ENCODE results near the gene AGO1. TPM values are rescaled to one million over a fixed set of nuclear protein-coding genes. Genes with fewer than 3 reads are reported as not detected.

The AGO1 gene
- total and polyA plus RNA-seq, 2 of the 8 experiments (the other 6 are each of a cell fraction or from before 2014, with no cell fraction given): 15.1 to 73.7 TPM

DNA sequence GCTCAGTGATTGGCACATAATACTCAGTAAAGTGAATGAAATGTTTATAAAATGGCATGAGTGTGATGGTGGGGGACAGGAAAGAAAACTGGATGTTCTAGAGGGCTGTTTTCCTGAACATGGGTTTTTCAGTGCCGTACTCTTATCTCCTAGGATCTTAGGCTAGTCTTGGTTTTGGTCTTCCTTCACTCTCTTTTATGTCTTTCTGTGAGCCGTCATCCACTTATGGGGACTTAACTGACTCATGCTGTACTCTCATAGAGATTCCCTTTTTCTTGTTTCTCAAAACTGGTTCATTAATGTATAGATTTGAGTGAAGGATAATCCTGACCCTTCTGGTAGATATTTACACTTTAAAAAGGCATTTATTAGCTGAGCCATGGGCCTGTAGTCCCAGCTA, 64.5 kb downstream of the AGO1 start:
- H3K27me3 ChIP-seq (replicated peaks in 1 of 4; ENCODE audit: control insufficient read depth in 3 of 4, extremely low read depth in 1 of 4, insufficient read depth in 3 of 4, low read length in 3 of 4): no peaks in the 10 kb centered on the region
- no peak overlapping the region for H3K4me3 ChIP-seq (ENCODE audit: extremely low read depth in 1 of 4, insufficient read depth in 2 of 4, low read depth in 3 of 4, low read length in 4 of 4)
- no peaks in the 10 kb centered on the region; a peak in 1 of 8 replicates for H3K36me3 ChIP-seq (ENCODE audit: control insufficient read depth in 2 of 4, insufficient read depth in 4 of 4, low read length in 3 of 4)
- H3K27ac ChIP-seq (ENCODE audit: low read depth, low read length): no peak overlapping the region
- H3K23me2 ChIP-seq (ENCODE audit: low read depth, low read length): no peaks in the 10 kb centered on the region
- no peak overlapping the region for H3K56ac ChIP-seq (replicated peaks; ENCODE audit: insufficient read length, low read depth, low read length)
- H2AK5ac ChIP-seq (ENCODE audit: low read depth, low read length): no peak overlapping the region
- peaks cover 4% of the 10 kb centered on the region for H3K79me1 ChIP-seq (ENCODE audit: low read depth, low read length)
- no peak overlapping the region for H3K18ac ChIP-seq (ENCODE audit: extremely low read depth, low read length)
- no peaks in the 10 kb centered on the region for H4K20me1 ChIP-seq (replicated peaks in 1 of 2; ENCODE audit: control insufficient read depth in 1 of 2, insufficient read depth in 2 of 2, low read length in 2 of 2)
- H2BK12ac ChIP-seq (ENCODE audit: low read depth, low read length): no peak overlapping the region
- H3K14ac ChIP-seq (ENCODE audit: insufficient read length): no peak overlapping the region
- H2BK20ac ChIP-seq (ENCODE audit: low read length): no peak overlapping the region
- no peak overlapping the region for H3K4me2 ChIP-seq (ENCODE audit: insufficient read depth in 1 of 2, low read depth in 2 of 2, low read length in 2 of 2)
- DNase-seq (ENCODE audit: low read depth in 1 of 2, low spot score in 2 of 2) (no peak), FAIRE-seq (no peak)
- no peak overlapping the region for H4K8ac ChIP-seq (ENCODE audit: extremely low read depth, insufficient read depth, low read length)
- TF ChIP-seq CHD2 (IDR thresholded peaks at IDR 0.05; ENCODE audit: low read length) (no peak), CREB1 (IDR thresholded peaks at IDR 0.05) (no peak), KDM5A (IDR thresholded peaks at IDR 0.05; ENCODE audit: low read length) (no peak), KDM1A (IDR thresholded peaks at IDR 0.05; ENCODE audit: borderline replicate concordance, low read length) (no peak), SP2 (IDR thresholded peaks at IDR 0.05; ENCODE audit: low read length) (no peak), FOSL1 (IDR thresholded peaks at IDR 0.05; ENCODE audit: insufficient read depth, low read depth, low read length) (no peak)
- peaks cover 0 to 31% of the 10 kb centered on the region in 2 experiments; a peak in 2 of 4 replicates for H3K79me2 ChIP-seq (ENCODE audit: control insufficient read depth in 1 of 2, insufficient read depth in 2 of 2, low read length in 2 of 2)
- H3K4ac ChIP-seq (replicated peaks; ENCODE audit: insufficient read length, low read depth, low read length): no peak overlapping the region
- H2BK5ac ChIP-seq (ENCODE audit: low read depth, low read length): no peak overlapping the region
- no peak overlapping the region for H2BK15ac ChIP-seq (ENCODE audit: low read length)
- ChIA-PET POLR2A (ENCODE audit: partially characterized antibody) (no interaction called here), CTCF (ENCODE audit: partially characterized antibody) (no interaction called here)
- no peaks in the 10 kb centered on the region for H3K9me3 ChIP-seq (ENCODE audit: insufficient read depth in 2 of 2, low read depth in 1 of 2, low read length in 1 of 2)
- H3K23ac ChIP-seq (ENCODE audit: insufficient read length): no peak overlapping the region
- WGBS, 2 experiments (ENCODE audit: extremely low coverage in 1 of 2, insufficient coverage in 1 of 2, insufficient read length in 1 of 2, insufficient replicate concordance in 2 of 2, low coverage in 1 of 2, low lambda C conversion rate in 2 of 2, missing lambda C conversion rate in 1 of 2): 81% methylated on average over 2 of the region's 2 CpGs; no CpG with 5 or more reads in 1 of the 2 experiments
- no peak overlapping the region for H4K91ac ChIP-seq (replicated peaks; ENCODE audit: insufficient read length, low read length)
- H3K4me1 ChIP-seq (replicated peaks in 1 of 4; ENCODE audit: control insufficient read depth in 3 of 4, insufficient read depth in 4 of 4, low read length in 3 of 4): peaks cover 0 to 3% (median 0%) of the 10 kb centered on the region in 4 experiments; a peak in 1 of 7 replicates
- H2BK120ac ChIP-seq (replicated peaks; ENCODE audit: low read depth, low read length): no peak overlapping the region
- no peak overlapping the region for H4K5ac ChIP-seq (ENCODE audit: insufficient read length, low read depth, low read length)
- H2AFZ ChIP-seq (ENCODE audit: low read length): no peak overlapping the region
- no peak overlapping the region for H3K9ac ChIP-seq (replicated peaks in 1 of 4; ENCODE audit: extremely low read depth in 1 of 4, low read depth in 3 of 4, low read length in 3 of 4)
